IgD-negative memory B cell (primary cell): Measurements from ENCODE around the gene NTNG1. TPM values are rescaled to one million over a fixed set of nuclear protein-coding genes. Genes with fewer than 3 reads are reported as not detected.
A peak's percentile ranks its signal among the peaks of the same experiment; 100 is the strongest.
"Not testable (repeated sequence)": the region's sequence is repeated elsewhere in the genome, so short reads cannot be mapped to it uniquely, and the experiment has no call there.

Source experiments
- H3K27ac Mint-ChIP-seq, 3 donors: one replicate each; pipeline ENCODE4 v1.8.0; 2020 to 2022; ENCODE audit warnings: mild to moderate bottlenecking in 3 of 3, mixed read lengths in 3 of 3, moderate library complexity in 1 of 3
- H3K27me3 Mint-ChIP-seq: one replicate; pipeline ENCODE4 v1.8.0; 2021; ENCODE audit warnings: mixed read lengths
- H3K36me3 Mint-ChIP-seq: one replicate; pipeline ENCODE4 v1.8.0; 2020; ENCODE audit warnings: mild to moderate bottlenecking, mixed read lengths
- H3K4me1 Mint-ChIP-seq, 3 donors: one replicate each; pipeline ENCODE4 v1.8.0; 2020 to 2022; ENCODE audit warnings: mixed read lengths in 3 of 3, mild to moderate bottlenecking in 1 of 3
- H3K4me3 Mint-ChIP-seq, 4 donors: one replicate each; pipeline ENCODE4 v1.8.0; 2020 to 2022; ENCODE audit warnings: mild to moderate bottlenecking in 4 of 4, mixed read lengths in 4 of 4, moderate library complexity in 3 of 4
- H3K9me3 Mint-ChIP-seq, 3 donors: one replicate each; pipeline ENCODE4 v1.8.0; 2020 to 2021; ENCODE audit warnings: mixed read lengths in 3 of 3, mild to moderate bottlenecking in 1 of 3
- polyA plus RNA-seq: library from polyadenylated mRNA; unstranded; fragments of 300-500 nt; fragmentation: Illumina TruSeq; gene quantifications from one replicate; pipeline ENCODE4 v1.2.3, GENCODE V29; 2021

The NTNG1 gene
- polyA plus RNA-seq, result 6.5 TPM

DNA sequence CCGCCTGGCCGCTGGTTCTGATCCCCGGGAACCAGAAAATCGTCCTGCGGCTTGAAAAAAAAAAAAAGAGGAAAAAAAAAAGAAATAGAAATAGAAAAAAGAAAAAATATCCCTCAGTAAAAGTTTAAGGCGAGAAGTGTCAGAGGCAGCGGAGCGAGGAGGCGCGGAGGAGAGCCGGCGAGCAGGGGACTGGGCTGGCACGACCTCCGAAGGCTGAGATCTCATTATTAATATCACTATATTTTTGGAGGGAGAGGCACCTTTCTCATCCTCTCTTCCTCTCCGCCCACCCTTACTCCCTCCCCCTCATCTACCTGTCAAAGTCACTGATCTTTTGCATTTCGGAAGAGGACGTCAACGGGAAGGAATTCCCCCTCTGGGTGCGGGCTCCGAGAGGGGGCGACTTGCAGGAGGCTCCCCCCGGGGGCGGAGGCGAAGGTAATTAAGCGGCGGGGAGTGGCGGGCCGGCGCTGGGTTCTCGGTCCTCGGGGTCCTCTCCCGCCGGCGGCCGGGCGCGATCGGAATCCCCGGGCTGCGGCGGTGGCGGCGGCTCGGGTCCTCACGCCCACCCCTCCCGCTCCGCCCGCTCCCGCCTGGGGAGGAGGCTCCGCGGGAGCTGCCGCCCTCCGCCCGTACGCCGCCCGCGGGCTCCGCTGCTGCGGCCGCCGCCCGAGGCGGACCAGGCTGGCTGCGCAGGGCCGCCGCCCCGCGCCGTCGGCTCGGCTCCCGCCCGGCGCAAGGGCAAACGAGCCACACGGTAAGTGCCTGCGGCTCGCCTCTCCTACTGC, at the start of gene NTNG1:
Gene NTNG1 (plus strand): TSS at position 337 of the 788 bp plus-strand sequence.
- H3K9me3 Mint-ChIP-seq, result no peaks in the 10 kb centered on the region
- peaks cover 6% of the 10 kb centered on the region for H3K27me3 Mint-ChIP-seq
- peak within 1 kb of the TSS; percentile 34 to 88 (median 53) for H3K27ac Mint-ChIP-seq
- H3K4me1 Mint-ChIP-seq, result peaks cover 1 to 15% (median 6%) of the 10 kb centered on the region in 3 donors
- no peaks in the 10 kb centered on the region for H3K36me3 Mint-ChIP-seq
- peak within 1 kb of the TSS; percentile 89 to 98 (median 93) for H3K4me3 Mint-ChIP-seq

- H3K27me3 Mint-ChIP-seq, result peaks cover 2% of the 10 kb centered on the region
- peak overlapping the region in 1 of 3 donors; percentile 37 for H3K27ac Mint-ChIP-seq
- H3K9me3 Mint-ChIP-seq, result peaks cover 1 to 6% (median 3%) of the 10 kb centered on the region in 3 donors
- no peaks in the 10 kb centered on the region for H3K4me1 Mint-ChIP-seq
- peaks cover 3% of the 10 kb centered on the region for H3K36me3 Mint-ChIP-seq
- no peak overlapping the region for H3K4me3 Mint-ChIP-seq
These were observed 49.4 kb upstream of the NTNG1 start for GRCh38 chr1:107091418-107091817.

DNA sequence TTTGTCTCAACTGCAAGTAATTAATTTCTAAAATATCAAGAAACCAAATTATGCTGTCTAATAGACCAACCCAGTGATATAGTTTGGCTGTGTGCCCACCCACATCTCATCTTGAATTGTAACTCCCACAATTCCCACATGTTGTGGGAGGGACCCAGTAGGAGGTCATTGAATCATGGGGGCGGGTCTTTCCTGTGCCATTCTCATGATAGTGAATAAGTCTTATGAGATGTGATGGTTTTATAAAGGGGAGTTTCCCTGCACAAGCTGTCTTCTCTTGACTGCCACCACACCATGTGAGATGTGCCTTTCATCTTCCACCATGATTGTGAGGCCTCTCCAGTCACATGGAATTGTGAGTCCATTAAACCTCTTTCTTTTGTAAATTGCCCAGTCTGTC, 47.4 kb upstream of the NTNG1 start:
- not testable (repeated sequence) for H3K9me3 Mint-ChIP-seq

GRCh38 chr1:107095647-107096046, 45.2 kb upstream of the NTNG1 start:
- peaks cover 0 to 5% (median 2%) of the 10 kb centered on the region in 3 donors for H3K9me3 Mint-ChIP-seq
- peaks cover 2% of the 10 kb centered on the region for H3K27me3 Mint-ChIP-seq
- H3K36me3 Mint-ChIP-seq, result peaks cover 1% of the 10 kb centered on the region
- no peak overlapping the region for H3K4me3 Mint-ChIP-seq
- no peak overlapping the region for H3K27ac Mint-ChIP-seq
- peaks cover 0 to 4% (median 0%) of the 10 kb centered on the region in 3 donors for H3K4me1 Mint-ChIP-seq

More for the DNA sequence above, 47.4 kb upstream of the NTNG1 start:
- not testable (repeated sequence) for H3K36me3 Mint-ChIP-seq, H3K4me1 Mint-ChIP-seq, H3K4me3 Mint-ChIP-seq, H3K27me3 Mint-ChIP-seq, H3K27ac Mint-ChIP-seq

DNA sequence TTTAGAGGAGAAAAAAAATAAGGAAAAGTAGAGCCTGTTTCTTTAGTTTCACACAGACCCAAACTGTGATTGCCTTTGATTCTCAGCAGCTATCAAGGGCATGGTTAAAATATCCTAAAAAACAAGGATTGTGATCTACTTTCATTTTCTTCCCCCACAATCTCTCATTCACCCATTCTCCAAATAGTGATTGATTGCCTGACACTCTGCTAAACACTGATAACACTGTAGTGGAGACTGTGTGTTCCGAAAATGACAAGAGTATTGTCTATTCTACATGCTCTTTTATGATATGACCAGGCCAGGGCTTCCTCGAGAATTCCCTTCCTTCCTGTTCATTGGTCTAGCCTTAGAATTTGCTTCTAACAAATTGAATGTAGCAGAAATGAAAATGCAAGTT, 44.1 kb upstream of the NTNG1 start:
- H3K9me3 Mint-ChIP-seq, result peaks cover 0 to 5% (median 2%) of the 10 kb centered on the region in 3 donors
- no peak overlapping the region for H3K4me3 Mint-ChIP-seq
- H3K4me1 Mint-ChIP-seq, result peaks cover 0 to 8% (median 2%) of the 10 kb centered on the region in 3 donors
- no peak overlapping the region for H3K27ac Mint-ChIP-seq
- H3K27me3 Mint-ChIP-seq, result peaks cover 2% of the 10 kb centered on the region
- peaks cover 3% of the 10 kb centered on the region for H3K36me3 Mint-ChIP-seq

DNA sequence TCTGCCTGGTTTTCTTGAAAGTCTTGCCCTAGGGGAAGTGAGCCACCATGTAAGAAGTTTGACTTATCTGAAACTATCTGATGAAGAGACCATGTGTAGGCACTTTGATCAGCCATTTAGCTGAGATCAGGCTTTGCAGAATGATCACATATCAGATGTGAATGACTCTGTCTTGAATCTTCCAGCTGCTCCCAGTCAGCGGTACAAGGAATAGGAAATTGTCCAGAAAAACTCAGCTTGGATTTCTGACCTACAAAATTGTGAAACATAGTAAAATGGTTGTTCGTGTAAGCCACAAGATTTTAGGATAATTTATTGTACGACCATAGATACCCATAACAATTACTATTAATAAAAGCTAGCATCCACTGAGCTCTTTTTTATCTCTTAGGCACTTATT, 41.9 kb upstream of the NTNG1 start:
- peaks cover 1% of the 10 kb centered on the region for H3K36me3 Mint-ChIP-seq
- no peaks in the 10 kb centered on the region for H3K27me3 Mint-ChIP-seq
- peaks cover 0 to 4% (median 2%) of the 10 kb centered on the region in 3 donors for H3K9me3 Mint-ChIP-seq
- H3K4me1 Mint-ChIP-seq, result peaks cover 0 to 8% (median 2%) of the 10 kb centered on the region in 3 donors
- no peak overlapping the region for H3K4me3 Mint-ChIP-seq
- H3K27ac Mint-ChIP-seq, result no peak overlapping the region

DNA sequence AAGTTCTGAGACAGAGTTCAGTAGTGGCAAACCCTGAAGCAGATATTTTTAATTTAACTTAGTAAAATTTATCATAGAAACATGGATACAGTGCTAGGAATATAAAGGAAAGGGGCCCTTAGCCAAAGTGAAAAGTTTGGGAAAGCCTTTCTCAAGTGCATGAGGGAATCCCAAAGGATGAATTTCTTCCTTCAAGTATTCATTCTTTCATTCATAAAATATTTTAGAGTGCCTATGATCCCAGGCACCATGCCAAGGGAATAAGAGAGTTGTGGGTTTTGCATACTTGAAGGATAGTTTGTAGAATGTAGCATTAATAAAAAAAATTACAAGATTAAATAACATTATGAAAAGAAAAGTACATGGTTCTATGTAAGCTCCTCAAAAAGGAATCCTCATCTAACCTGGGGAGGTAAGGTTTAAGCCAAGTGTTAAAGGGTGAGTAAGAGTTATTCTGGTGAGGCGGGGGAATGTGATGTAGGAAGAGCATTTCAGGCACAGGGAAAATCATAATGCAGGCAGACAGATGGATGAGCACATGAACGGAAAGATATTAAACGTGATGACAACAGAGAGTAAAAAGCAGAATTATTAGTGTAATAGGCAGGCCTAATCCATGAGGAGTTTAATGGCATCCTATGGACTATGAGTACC, 40.4 kb upstream of the NTNG1 start:
- no peak overlapping the region for H3K27ac Mint-ChIP-seq
- H3K36me3 Mint-ChIP-seq, result peaks cover 1% of the 10 kb centered on the region
- H3K4me1 Mint-ChIP-seq, result peaks cover 0 to 8% (median 2%) of the 10 kb centered on the region in 3 donors
- peaks cover 0 to 4% (median 2%) of the 10 kb centered on the region in 3 donors for H3K9me3 Mint-ChIP-seq
- no peaks in the 10 kb centered on the region for H3K27me3 Mint-ChIP-seq
- no peak overlapping the region for H3K4me3 Mint-ChIP-seq

DNA sequence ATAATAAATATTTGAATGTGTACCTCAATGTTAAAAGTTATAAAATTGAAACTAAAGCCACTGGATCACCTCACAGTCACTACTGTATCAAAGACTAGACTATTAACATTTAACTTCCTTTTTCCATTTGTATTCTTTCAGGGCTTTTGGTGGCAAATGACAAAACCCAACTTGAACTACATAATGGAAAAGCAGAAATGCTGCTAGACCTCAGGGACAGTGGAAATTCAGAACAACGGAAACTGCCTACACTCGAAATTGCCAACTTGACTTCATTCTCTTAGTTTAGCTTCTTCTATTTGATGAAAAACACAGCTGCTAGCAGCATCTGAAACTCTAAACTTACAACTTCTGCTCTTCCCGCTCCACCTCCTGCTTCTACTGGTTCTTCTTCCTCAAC, 34.9 kb upstream of the NTNG1 start:
- no peak overlapping the region for H3K27ac Mint-ChIP-seq
- no peak overlapping the region for H3K4me3 Mint-ChIP-seq
- peaks cover 1% of the 10 kb centered on the region for H3K36me3 Mint-ChIP-seq
- peaks cover 0 to 8% (median 2%) of the 10 kb centered on the region in 3 donors for H3K4me1 Mint-ChIP-seq
- H3K27me3 Mint-ChIP-seq, result no peaks in the 10 kb centered on the region
- H3K9me3 Mint-ChIP-seq, result no peaks in the 10 kb centered on the region

DNA sequence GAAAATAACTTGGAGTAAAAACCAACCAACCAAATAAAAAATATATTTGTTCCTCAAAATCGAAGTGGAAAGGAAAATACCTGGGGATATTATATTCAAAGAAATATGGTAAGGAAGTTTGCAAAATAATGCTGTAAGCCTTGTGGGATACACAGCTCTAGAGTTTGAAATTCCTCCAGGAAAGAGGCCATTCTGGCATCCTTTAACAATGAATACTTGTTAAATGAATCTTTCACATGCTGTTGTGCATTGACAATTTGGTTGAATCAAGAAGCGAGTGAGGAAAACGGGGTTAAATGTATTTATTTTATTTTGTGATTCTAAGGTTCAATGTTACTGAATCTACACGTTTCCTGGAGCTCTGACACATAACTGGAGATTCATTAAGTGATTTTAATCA, 30.5 kb upstream of the NTNG1 start:
- Mint-ChIP-seq H3K27me3 (no peaks in the 10 kb centered on the region), H3K36me3 (no peaks in the 10 kb centered on the region), H3K9me3 (no peaks in the 10 kb centered on the region), H3K4me1 (peaks cover 0 to 4% (median 0%) of the 10 kb centered on the region in 3 donors), H3K27ac (no peak overlapping the region), H3K4me3 (no peak overlapping the region)

DNA sequence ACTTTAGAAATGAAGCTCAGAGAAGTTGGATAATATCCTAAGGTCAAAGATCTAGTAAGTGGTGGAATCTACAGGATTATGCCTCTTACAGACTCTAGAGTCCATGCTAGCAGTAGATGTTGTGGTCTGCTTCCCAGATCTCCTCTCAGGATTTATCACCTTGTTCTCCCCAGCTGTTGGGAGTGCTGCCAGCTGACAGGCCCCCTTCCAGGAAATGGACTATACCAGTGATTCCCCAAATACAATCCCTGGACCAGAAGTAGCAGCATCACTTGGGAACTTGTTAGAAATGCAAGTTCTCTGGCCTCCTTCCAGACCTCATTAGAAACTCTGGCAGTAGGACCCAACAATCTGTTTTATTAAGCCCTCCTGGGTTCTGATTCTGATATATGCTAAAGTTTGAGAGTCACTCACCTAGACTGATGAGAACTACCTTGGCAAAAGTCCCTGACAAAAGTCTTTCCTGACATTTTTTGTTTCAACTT, 24.5 kb upstream of the NTNG1 start:
- Mint-ChIP-seq H3K4me3 (no peak overlapping the region), H3K4me1 (no peaks in the 10 kb centered on the region), H3K27me3 (peaks cover 6% of the 10 kb centered on the region), H3K27ac (no peak overlapping the region), H3K36me3 (no peaks in the 10 kb centered on the region), H3K9me3 (no peaks in the 10 kb centered on the region)

DNA sequence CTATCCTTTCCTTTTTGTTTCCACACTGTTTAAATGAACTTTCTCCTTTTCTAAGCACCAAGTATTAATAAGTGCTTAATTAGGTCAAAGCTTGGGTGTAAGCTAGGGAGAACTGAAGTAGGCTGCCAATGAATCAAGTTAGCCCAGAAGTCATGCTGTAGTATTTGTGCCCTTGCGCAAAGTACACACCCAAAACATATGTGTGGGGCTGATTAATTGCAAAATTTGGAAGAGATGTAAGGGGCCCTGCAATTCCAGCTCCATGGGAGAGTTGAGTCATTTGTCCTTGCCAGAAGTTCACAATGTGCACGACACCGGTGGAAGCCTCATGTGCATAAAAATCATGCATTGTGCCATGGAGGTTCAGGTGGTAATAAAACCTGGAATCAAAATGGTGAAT, 18.6 kb upstream of the NTNG1 start:
- H3K9me3 Mint-ChIP-seq, result no peaks in the 10 kb centered on the region
- no peaks in the 10 kb centered on the region for H3K4me1 Mint-ChIP-seq
- peaks cover 2% of the 10 kb centered on the region for H3K27me3 Mint-ChIP-seq
- no peak overlapping the region for H3K4me3 Mint-ChIP-seq
- H3K36me3 Mint-ChIP-seq, result no peaks in the 10 kb centered on the region
- H3K27ac Mint-ChIP-seq, result no peak overlapping the region

GRCh38 chr1:107123741-107124140, 17.1 kb upstream of the NTNG1 start:
- Mint-ChIP-seq H3K4me1 (no peaks in the 10 kb centered on the region), H3K9me3 (no peaks in the 10 kb centered on the region), H3K27ac (no peak overlapping the region), H3K27me3 (no peaks in the 10 kb centered on the region), H3K4me3 (no peak overlapping the region), H3K36me3 (no peaks in the 10 kb centered on the region)

- H3K36me3 Mint-ChIP-seq, result no peaks in the 10 kb centered on the region
- no peaks in the 10 kb centered on the region for H3K4me1 Mint-ChIP-seq
- H3K27ac Mint-ChIP-seq, result no peak overlapping the region
- H3K4me3 Mint-ChIP-seq, result no peak overlapping the region
- no peaks in the 10 kb centered on the region for H3K9me3 Mint-ChIP-seq
- H3K27me3 Mint-ChIP-seq, result no peaks in the 10 kb centered on the region
These were observed 16.1 kb upstream of the NTNG1 start for GRCh38 chr1:107124694-107125093.

DNA sequence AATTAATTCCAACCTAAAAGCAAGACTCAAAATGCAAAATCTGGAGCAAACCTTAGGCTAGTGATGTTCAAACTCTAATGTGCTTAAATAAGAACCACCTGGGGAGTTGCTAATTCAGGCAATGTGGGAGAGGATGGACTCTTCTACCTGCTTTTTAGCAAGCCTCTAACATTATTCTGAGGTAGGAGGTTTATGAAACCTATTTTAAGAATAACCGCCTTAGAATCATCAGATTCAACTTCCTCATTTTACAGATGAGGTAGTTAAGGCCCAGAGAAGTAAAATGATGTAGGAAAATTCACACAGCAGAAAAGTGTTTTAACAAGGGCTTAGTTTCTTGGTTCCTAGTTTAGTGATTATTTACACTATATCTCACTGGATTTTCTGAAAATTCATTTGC, 8.6 kb upstream of the NTNG1 start:
- Mint-ChIP-seq H3K27ac (no peak overlapping the region), H3K36me3 (no peaks in the 10 kb centered on the region), H3K4me1 (peaks cover 0 to 14% (median 9%) of the 10 kb centered on the region in 3 donors), H3K27me3 (no peaks in the 10 kb centered on the region), H3K9me3 (no peaks in the 10 kb centered on the region), H3K4me3 (no peak overlapping the region)

GRCh38 chr1:107132780-107133179, 8.1 kb upstream of the NTNG1 start:
- Mint-ChIP-seq H3K27ac (no peak overlapping the region), H3K9me3 (no peaks in the 10 kb centered on the region), H3K27me3 (no peaks in the 10 kb centered on the region), H3K4me1 (peaks cover 0 to 14% (median 9%) of the 10 kb centered on the region in 3 donors), H3K36me3 (no peaks in the 10 kb centered on the region), H3K4me3 (no peak overlapping the region)
